ENCODE results near the gene MGAT5.

DNA sequence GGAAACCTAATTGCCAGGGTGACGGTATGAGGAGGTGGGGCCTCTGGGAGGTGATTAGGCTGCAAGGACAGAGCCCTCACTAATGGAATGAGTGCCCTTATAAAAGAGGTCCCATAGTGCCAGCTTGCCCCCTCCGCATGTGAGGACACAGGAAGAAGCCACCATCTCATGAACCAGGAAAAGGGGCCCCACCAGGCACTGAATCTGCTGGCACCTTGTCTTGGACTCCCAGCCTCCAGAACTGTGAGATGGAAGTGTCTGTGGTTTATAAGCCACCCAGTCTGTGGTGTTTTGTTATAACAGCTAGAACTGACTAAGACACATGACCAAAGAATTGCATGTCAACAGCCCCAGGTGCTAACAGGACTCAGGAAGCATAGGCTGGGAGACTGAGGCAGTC lies 214.3 kb downstream of the MGAT5 start:
- TF ChIP-seq, protein P1, sequence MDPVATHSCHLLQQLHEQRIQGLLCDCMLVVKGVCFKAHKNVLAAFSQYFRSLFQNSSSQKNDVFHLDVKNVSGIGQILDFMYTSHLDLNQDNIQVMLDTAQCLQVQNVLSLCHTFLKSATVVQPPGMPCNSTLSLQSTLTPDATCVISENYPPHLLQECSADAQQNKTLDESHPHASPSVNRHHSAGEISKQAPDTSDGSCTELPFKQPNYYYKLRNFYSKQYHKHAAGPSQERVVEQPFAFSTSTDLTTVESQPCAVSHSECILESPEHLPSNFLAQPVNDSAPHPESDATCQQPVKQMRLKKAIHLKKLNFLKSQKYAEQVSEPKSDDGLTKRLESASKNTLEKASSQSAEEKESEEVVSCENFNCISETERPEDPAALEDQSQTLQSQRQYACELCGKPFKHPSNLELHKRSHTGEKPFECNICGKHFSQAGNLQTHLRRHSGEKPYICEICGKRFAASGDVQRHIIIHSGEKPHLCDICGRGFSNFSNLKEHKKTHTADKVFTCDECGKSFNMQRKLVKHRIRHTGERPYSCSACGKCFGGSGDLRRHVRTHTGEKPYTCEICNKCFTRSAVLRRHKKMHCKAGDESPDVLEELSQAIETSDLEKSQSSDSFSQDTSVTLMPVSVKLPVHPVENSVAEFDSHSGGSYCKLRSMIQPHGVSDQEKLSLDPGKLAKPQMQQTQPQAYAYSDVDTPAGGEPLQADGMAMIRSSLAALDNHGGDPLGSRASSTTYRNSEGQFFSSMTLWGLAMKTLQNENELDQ (tag by site-specific recombination; IDR thresholded peaks at IDR 0.05; ENCODE audit: low read depth), result no peak
- TF ChIP-seq, protein P2, sequence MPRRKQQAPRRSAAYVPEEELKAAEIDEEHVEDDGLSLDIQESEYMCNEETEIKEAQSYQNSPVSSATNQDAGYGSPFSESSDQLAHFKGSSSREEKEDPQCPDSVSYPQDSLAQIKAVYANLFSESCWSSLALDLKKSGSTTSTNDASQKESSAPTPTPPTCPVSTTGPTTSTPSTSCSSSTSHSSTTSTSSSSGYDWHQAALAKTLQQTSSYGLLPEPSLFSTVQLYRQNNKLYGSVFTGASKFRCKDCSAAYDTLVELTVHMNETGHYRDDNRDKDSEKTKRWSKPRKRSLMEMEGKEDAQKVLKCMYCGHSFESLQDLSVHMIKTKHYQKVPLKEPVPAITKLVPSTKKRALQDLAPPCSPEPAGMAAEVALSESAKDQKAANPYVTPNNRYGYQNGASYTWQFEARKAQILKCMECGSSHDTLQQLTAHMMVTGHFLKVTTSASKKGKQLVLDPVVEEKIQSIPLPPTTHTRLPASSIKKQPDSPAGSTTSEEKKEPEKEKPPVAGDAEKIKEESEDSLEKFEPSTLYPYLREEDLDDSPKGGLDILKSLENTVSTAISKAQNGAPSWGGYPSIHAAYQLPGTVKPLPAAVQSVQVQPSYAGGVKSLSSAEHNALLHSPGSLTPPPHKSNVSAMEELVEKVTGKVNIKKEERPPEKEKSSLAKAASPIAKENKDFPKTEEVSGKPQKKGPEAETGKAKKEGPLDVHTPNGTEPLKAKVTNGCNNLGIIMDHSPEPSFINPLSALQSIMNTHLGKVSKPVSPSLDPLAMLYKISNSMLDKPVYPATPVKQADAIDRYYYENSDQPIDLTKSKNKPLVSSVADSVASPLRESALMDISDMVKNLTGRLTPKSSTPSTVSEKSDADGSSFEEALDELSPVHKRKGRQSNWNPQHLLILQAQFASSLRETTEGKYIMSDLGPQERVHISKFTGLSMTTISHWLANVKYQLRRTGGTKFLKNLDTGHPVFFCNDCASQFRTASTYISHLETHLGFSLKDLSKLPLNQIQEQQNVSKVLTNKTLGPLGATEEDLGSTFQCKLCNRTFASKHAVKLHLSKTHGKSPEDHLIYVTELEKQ (tag by site-specific recombination; IDR thresholded peaks at IDR 0.05; ENCODE audit: borderline replicate concordance), result no peak
- TF ChIP-seq, protein P3, sequence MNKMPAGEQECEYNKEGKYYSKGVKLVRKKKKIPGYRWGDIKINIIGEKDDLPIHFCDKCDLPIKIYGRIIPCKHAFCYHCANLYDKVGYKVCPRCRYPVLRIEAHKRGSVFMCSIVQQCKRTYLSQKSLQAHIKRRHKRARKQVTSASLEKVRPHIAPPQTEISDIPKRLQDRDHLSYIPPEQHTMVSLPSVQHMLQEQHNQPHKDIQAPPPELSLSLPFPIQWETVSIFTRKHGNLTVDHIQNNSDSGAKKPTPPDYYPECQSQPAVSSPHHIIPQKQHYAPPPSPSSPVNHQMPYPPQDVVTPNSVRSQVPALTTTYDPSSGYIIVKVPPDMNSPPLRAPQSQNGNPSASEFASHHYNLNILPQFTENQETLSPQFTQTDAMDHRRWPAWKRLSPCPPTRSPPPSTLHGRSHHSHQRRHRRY (tag by site-specific recombination; IDR thresholded peaks at IDR 0.05), result no peak
- TF ChIP-seq ZNF175 (tag by site-specific recombination; IDR thresholded peaks at IDR 0.05) (no peak), TRIM28 (IDR thresholded peaks at IDR 0.05; ENCODE audit: borderline replicate concordance, low read length) (no peak), ZNF311 (tag by site-specific recombination; IDR thresholded peaks at IDR 0.05; ENCODE audit: borderline replicate concordance) (no peak), CTCF (tag by site-specific recombination; IDR thresholded peaks at IDR 0.05) (no peak), ZNF513 (tag by site-specific recombination; IDR thresholded peaks at IDR 0.05) (no peak), BCL6B (tag by site-specific recombination; IDR thresholded peaks at IDR 0.05) (no peak)
- TF ChIP-seq, protein P4, sequence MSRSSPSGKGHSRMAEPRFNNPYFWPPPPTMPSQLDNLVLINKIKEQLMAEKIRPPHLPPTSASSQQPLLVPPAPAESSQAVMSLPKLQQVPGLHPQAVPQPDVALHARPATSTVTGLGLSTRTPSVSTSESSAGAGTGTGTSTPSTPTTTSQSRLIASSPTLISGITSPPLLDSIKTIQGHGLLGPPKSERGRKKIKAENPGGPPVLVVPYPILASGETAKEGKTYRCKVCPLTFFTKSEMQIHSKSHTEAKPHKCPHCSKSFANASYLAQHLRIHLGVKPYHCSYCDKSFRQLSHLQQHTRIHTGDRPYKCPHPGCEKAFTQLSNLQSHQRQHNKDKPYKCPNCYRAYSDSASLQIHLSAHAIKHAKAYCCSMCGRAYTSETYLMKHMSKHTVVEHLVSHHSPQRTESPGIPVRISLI (tag by site-specific recombination; IDR thresholded peaks at IDR 0.05), result no peak
